Urinary bladder (tissue), 4 donors: Measurements from ENCODE around the gene HLTF. TPM values are rescaled to one million over a fixed set of nuclear protein-coding genes. Genes with fewer than 3 reads are reported as not detected.

ENCODE experiments used
- DNase-seq: peaks from one replicate; pipeline ENCODE4 v3.0.0-alpha.2; 2015; ENCODE audit errors: extremely low spot score
- H3K27ac ChIP-seq: one replicate; pipeline ENCODE4 v1.5.1; 2013; ENCODE audit warnings: low read depth, mild to moderate bottlenecking, moderate library complexity
- H3K36me3 ChIP-seq: one replicate; pipeline ENCODE4 v1.6.1; 2013; ENCODE audit warnings: mild to moderate bottlenecking, moderate library complexity; ENCODE audit not compliant: insufficient read depth
- H3K4me1 ChIP-seq: one replicate; pipeline ENCODE4 v1.6.1; 2013; ENCODE audit warnings: mild to moderate bottlenecking, moderate library complexity; ENCODE audit not compliant: insufficient read depth
- H3K4me3 ChIP-seq: one replicate; pipeline ENCODE4 v1.5.1; 2013; ENCODE audit warnings: low read depth, low read length
- WGBS: extraction: QIAGEN DNeasy Blood & Tissue Kit; methylation state at CpG from one replicate; pipeline ENCODE4 v1.1.7; 2013; 5-methylcytosine and 5-hydroxymethylcytosine counted together
- polyA plus RNA-seq: library from polyadenylated mRNA; stranded (reverse); fragments of 200-250 nt; gene quantifications from one replicate; pipeline ENCODE4 v1.2.3, GENCODE V29; 2013
- total RNA-seq: library from RNA; depleted of rRNA; stranded (reverse); fragments of >200 nt; gene quantifications from one replicate; pipeline ENCODE4 v1.2.3, GENCODE V29; 2014
- donor health status: healthy with polysubstance abuse.
- donor health status: healthy.

The HLTF gene
- total and polyA plus RNA-seq, 2 donors, result 13.5 to 72.7 TPM

- WGBS, result 91% methylated on average over 4 of the region's 4 CpGs
- peaks cover 2% of the 10 kb centered on the region for H3K36me3 ChIP-seq
- DNase-seq, result no peak
- H3K4me1 ChIP-seq, result peaks cover 3% of the 10 kb centered on the region
- H3K4me3 ChIP-seq, result no peak overlapping the region
- no peak overlapping the region for H3K27ac ChIP-seq
Observed at GRCh38 chr3:149019580-149019979, 66.8 kb downstream of the HLTF start.

GRCh38 chr3:149018247-149018646 lies 68.1 kb downstream of the HLTF start:
- peaks cover 3% of the 10 kb centered on the region for H3K4me1 ChIP-seq
- no peak overlapping the region for H3K4me3 ChIP-seq

GRCh38 chr3:149016669-149017541 lies 69.4 kb downstream of the HLTF start:
- Histone ChIP-seq H3K4me3 (no peak overlapping the region), H3K36me3 (no peaks in the 10 kb centered on the region), H3K4me1 (peaks cover 3% of the 10 kb centered on the region), H3K27ac (no peak overlapping the region)
- no peak for DNase-seq
- 55% methylated on average over 9 of the region's 9 CpGs for WGBS

More at GRCh38 chr3:149018247-149018646, 68.1 kb downstream of the HLTF start:
- H3K36me3 ChIP-seq, result no peaks in the 10 kb centered on the region
- H3K27ac ChIP-seq, result no peak overlapping the region
- DNase-seq, result no peak
- WGBS, result 62% methylated on average over 1 of the region's 1 CpG

GRCh38 chr3:149016242-149016641 lies 70.1 kb downstream of the HLTF start:
- no peaks in the 10 kb centered on the region for H3K36me3 ChIP-seq
- H3K4me1 ChIP-seq, result peaks cover 3% of the 10 kb centered on the region
- H3K4me3 ChIP-seq, result no peak overlapping the region
- no peak for DNase-seq
- no peak overlapping the region for H3K27ac ChIP-seq
- WGBS, result 95% methylated on average over 2 of the region's 2 CpGs

- WGBS, result 70% methylated on average over 3 of the region's 3 CpGs
- no peak overlapping the region for H3K4me3 ChIP-seq
- peaks cover 4% of the 10 kb centered on the region for H3K36me3 ChIP-seq
- DNase-seq, result no peak
- H3K27ac ChIP-seq, result no peak overlapping the region
- H3K4me1 ChIP-seq, result peaks cover 2% of the 10 kb centered on the region
Observed at GRCh38 chr3:149015393-149015792, 70.9 kb downstream of the HLTF start.

GRCh38 chr3:149013726-149014125 lies 72.6 kb downstream of the HLTF start:
- 96% methylated on average over 6 of the region's 6 CpGs for WGBS
- H3K4me1 ChIP-seq, result no peaks in the 10 kb centered on the region
- peaks cover 4% of the 10 kb centered on the region for H3K36me3 ChIP-seq
- no peak for DNase-seq
- no peak overlapping the region for H3K4me3 ChIP-seq
- no peak overlapping the region for H3K27ac ChIP-seq

- Histone ChIP-seq H3K36me3 (peaks cover 4% of the 10 kb centered on the region), H3K27ac (no peak overlapping the region), H3K4me1 (no peaks in the 10 kb centered on the region), H3K4me3 (no peak overlapping the region)
- 72% methylated on average over 5 of the region's 5 CpGs for WGBS
- DNase-seq, result no peak
Observed at GRCh38 chr3:149011676-149012075, 74.7 kb downstream of the HLTF start.

- WGBS, result 52% methylated on average over 2 of the region's 2 CpGs
- Histone ChIP-seq H3K36me3 (peaks cover 4% of the 10 kb centered on the region), H3K4me3 (no peak overlapping the region), H3K4me1 (peaks cover 2% of the 10 kb centered on the region), H3K27ac (no peak overlapping the region)
- no peak for DNase-seq
Observed at GRCh38 chr3:149010966-149011365, 75.4 kb downstream of the HLTF start.

- 59% methylated on average over 6 of the region's 6 CpGs for WGBS
- Histone ChIP-seq H3K27ac (no peak overlapping the region), H3K36me3 (peaks cover 4% of the 10 kb centered on the region), H3K4me1 (peaks cover 2% of the 10 kb centered on the region), H3K4me3 (no peak overlapping the region)
- no peak for DNase-seq
Observed at GRCh38 chr3:149010504-149010951, 75.8 kb downstream of the HLTF start.

GRCh38 chr3:149009732-149010131 lies 76.6 kb downstream of the HLTF start:
- no peak for DNase-seq
- no peak overlapping the region for H3K27ac ChIP-seq
- H3K36me3 ChIP-seq, result peaks cover 4% of the 10 kb centered on the region
- H3K4me1 ChIP-seq, result peaks cover 2% of the 10 kb centered on the region
- H3K4me3 ChIP-seq, result no peak overlapping the region
- WGBS, result 89% methylated on average over 2 of the region's 2 CpGs

- DNase-seq, result no peak
- Histone ChIP-seq H3K36me3 (peaks cover 4% of the 10 kb centered on the region), H3K4me3 (no peak overlapping the region), H3K27ac (no peak overlapping the region), H3K4me1 (peaks cover 2% of the 10 kb centered on the region)
- WGBS, result 84% methylated on average over 7 of the region's 7 CpGs
Observed at GRCh38 chr3:149007567-149008257, 78.6 kb downstream of the HLTF start.

GRCh38 chr3:149005416-149005815 lies 80.9 kb downstream of the HLTF start:
- 79% methylated on average over 1 of the region's 1 CpG for WGBS
- H3K27ac ChIP-seq, result no peak overlapping the region
- no peak for DNase-seq
- H3K4me1 ChIP-seq, result peaks cover 2% of the 10 kb centered on the region
- H3K36me3 ChIP-seq, result no peaks in the 10 kb centered on the region
- H3K4me3 ChIP-seq, result no peak overlapping the region

GRCh38 chr3:149004622-149005021 lies 81.7 kb downstream of the HLTF start:
- Histone ChIP-seq H3K4me3 (no peak overlapping the region), H3K36me3 (no peaks in the 10 kb centered on the region), H3K4me1 (peaks cover 2% of the 10 kb centered on the region), H3K27ac (no peak overlapping the region)
- WGBS, result 39% methylated on average over 4 of the region's 4 CpGs
- DNase-seq, result no peak
